Testis (tissue), 2 donors: ENCODE data around the gene BICD2.

Source experiments
- POLR2A ChIP-seq: fragments of 450-650 bp; IDR thresholded peaks from one replicate; pipeline ENCODE4 v1.6.1; 2017; ENCODE audit warnings: antibody characterized with exemption, mild to moderate bottlenecking, moderate library complexity
- TF ChIP-seq, protein P1 (sequence below), 3 experiments: fragments of 450-650 bp in 2 of 3; fragments of 200-600 bp in 1 of 3; sonication (generic) in 1 of 3; IDR thresholded peaks; one replicate each; pipeline ENCODE4 v1.5.1; 2016 to 2019; ENCODE audit warnings: antibody characterized with exemption in 3 of 3, mild to moderate bottlenecking in 2 of 3, moderate library complexity in 1 of 3

DNA sequence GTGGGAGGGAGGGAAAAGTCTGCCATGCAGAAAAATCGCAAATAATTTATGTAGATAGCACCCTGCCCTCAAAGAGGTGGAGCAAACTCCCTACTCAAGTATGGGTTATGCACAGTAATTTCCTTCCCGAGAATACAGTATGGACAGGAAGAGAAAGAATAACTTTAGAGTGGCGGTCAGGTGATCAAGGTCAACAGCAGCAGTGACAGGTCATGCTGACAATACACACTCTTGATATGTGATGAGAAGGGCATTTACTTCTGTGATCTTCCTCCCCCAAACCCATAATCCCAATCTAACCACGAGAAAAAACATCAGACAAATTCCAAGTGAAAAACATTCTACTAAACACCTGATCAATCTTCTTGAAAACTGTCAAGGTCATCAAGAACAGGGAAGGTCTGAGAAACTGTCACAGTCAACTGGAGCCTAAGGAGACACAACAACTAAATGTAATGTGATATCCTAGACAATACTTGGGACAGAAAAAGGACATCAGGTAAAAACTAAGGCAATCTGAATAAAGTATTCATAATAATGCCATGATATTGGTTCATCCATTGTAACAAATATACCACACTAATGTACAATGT, 11.7 kb downstream of the BICD2 start:
- no peak for TF ChIP-seq POLR2A
- TF ChIP-seq, protein P1, sequence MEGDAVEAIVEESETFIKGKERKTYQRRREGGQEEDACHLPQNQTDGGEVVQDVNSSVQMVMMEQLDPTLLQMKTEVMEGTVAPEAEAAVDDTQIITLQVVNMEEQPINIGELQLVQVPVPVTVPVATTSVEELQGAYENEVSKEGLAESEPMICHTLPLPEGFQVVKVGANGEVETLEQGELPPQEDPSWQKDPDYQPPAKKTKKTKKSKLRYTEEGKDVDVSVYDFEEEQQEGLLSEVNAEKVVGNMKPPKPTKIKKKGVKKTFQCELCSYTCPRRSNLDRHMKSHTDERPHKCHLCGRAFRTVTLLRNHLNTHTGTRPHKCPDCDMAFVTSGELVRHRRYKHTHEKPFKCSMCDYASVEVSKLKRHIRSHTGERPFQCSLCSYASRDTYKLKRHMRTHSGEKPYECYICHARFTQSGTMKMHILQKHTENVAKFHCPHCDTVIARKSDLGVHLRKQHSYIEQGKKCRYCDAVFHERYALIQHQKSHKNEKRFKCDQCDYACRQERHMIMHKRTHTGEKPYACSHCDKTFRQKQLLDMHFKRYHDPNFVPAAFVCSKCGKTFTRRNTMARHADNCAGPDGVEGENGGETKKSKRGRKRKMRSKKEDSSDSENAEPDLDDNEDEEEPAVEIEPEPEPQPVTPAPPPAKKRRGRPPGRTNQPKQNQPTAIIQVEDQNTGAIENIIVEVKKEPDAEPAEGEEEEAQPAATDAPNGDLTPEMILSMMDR (IDR thresholded peaks at IDR 0.05) = no peak
